ENCODE results near the gene SLPI. TPM values are rescaled to one million over a fixed set of nuclear protein-coding genes. Genes with fewer than 3 reads are reported as not detected.

SLPI gene
- total and polyA plus RNA-seq, 10 of the 15 experiments (the other 5 are each of a cell fraction or from before 2014, with no cell fraction given): 0.56 to 1.4 TPM; not detected in 8

- no peak for TF ChIP-seq ATF3 (IDR thresholded peaks at IDR 0.05; ENCODE audit: borderline replicate concordance, extremely low read depth, low read depth, low read length)
Observed at GRCh38 chr20:45282700-45283550, 28.6 kb upstream of the SLPI start (continued).

- RAD21 ChIA-PET (ENCODE audit: unreplicated experiment): no interaction called here
- FAIRE-seq (no peak), DNase-seq (ENCODE audit: low read depth, low spot score) (no peak), ATAC-seq (no peak)
- SMC1A ChIA-PET (ENCODE audit: uncharacterized antibody, unreplicated experiment): interaction anchor here (0.6 kb wide), 1 partner anchor 25 kb away, joined by 3 read pairs; the partner anchor contains the start of gene SLPI
- WGBS (ENCODE audit: insufficient coverage, insufficient replicate concordance, low lambda C conversion rate, missing lambda C conversion rate): 0% methylated on average over 1 of the region's 1 CpG
- BruUV-seq (replicated peaks): no TSS peak
- CTCF ChIA-PET: interaction anchor here (1.0 to 1.9 kb wide), 2 partner anchors 11 to 14 kb away, joined by 3 to 7 read pairs; no protein-coding TSS in a partner anchor
- intact Hi-C loops (cut with micrococcal nuclease; ENCODE audit: unreplicated experiment) (no loop called here), in situ Hi-C loops (cut with MboI) (no loop called here)
- H3K4me3 ChIP-seq: no peak overlapping the region
- peaks cover 2 to 4% of the 10 kb centered on the region in 2 experiments for H3K27me3 ChIP-seq (replicated peaks in 1 of 2; ENCODE audit: control insufficient read depth in 2 of 2, insufficient read depth in 2 of 2, low read length in 1 of 2)
- no peaks in the 10 kb centered on the region for H3K36me3 ChIP-seq (ENCODE audit: control insufficient read depth in 2 of 2, insufficient read depth in 2 of 2, low read length in 1 of 2)
- no peaks in the 10 kb centered on the region for H3K9me3 ChIP-seq (replicated peaks; ENCODE audit: control insufficient read depth, insufficient read depth, low read length)
- no peaks in the 10 kb centered on the region for H3K4me1 ChIP-seq (ENCODE audit: control insufficient read depth, insufficient read depth, low read length)
- H4K20me1 ChIP-seq (ENCODE audit: control insufficient read depth, insufficient read depth): no peaks in the 10 kb centered on the region
- H3K9ac ChIP-seq (ENCODE audit: control insufficient read depth, insufficient read depth, low read length): no peak overlapping the region
- no peaks in the 10 kb centered on the region for H3K79me2 ChIP-seq (ENCODE audit: control insufficient read depth, insufficient read depth, low read length)
- TF ChIP-seq BRCA1 (IDR thresholded peaks at IDR 0.05; ENCODE audit: low read depth, low read length) (no peak), GABPA (IDR thresholded peaks at IDR 0.05; ENCODE audit: low read depth) (no peak), ZZZ3 (IDR thresholded peaks at IDR 0.05; ENCODE audit: control insufficient read depth, insufficient read length, low read depth) (no peak), ATF7 (IDR thresholded peaks at IDR 0.05; ENCODE audit: low read depth) (0 out of 2 replicates have a peak, but pooled peaks have one; percentile 25)
- no peak overlapping the region for H3K27ac ChIP-seq (ENCODE audit: control insufficient read depth, insufficient read depth)
- H3K4me2 ChIP-seq (ENCODE audit: control insufficient read depth, insufficient read depth): no peak overlapping the region
- no peak overlapping the region for H2AFZ ChIP-seq (ENCODE audit: control insufficient read depth, low read depth, low read length)
- POLR2A ChIA-PET: no interaction called here
Observed at GRCh38 chr20:45279992-45280391, 25.6 kb upstream of the SLPI start.
